RWPE1 (cell line): ENCODE measurements around the gene USP46.

Experiments used
- CTCF ChIA-PET: fragments of 350-600 bp; sonication (Branson Sonifier 250); formaldehyde crosslinking; extraction: SDS; loops from one replicate; lab custom pipeline; 2021; lab: Yijun Ruan, JAX
- POLR2A ChIA-PET: fragments of 400-600 bp; formaldehyde crosslinking; extraction: SDS; loops from one replicate; lab custom pipeline; 2020; ENCODE audit warnings: antibody characterized with exemption; ENCODE audit not compliant: low non-redundant PET; lab: Yijun Ruan, JAX
- DNase-seq: peaks from one replicate; pipeline ENCODE4 v3.0.0; 2012; ENCODE audit warnings: low spot score
- H3K27ac ChIP-seq: fragments of 450-650 bp; 2 replicates; pipeline ENCODE4 v1.5.1; 2017
- CTCF ChIP-seq: fragments of 450-650 bp; conservative IDR thresholded peaks from 2 replicates; pipeline ENCODE4 v1.5.1; 2017; ENCODE audit warnings: low read depth, mild to moderate bottlenecking

The USP46 gene

GRCh38 chr4:52546449-52546848, 112.7 kb downstream of the USP46 start:
- no peak for DNase-seq
- CTCF ChIA-PET = interaction anchor here (0.9 kb wide), 1 partner anchor 436 kb away, joined by 3 read pairs; no protein-coding TSS in a partner anchor
- H3K27ac ChIP-seq = no peak overlapping the region
- no peak for TF ChIP-seq CTCF
- POLR2A ChIA-PET = no interaction called here

DNA sequence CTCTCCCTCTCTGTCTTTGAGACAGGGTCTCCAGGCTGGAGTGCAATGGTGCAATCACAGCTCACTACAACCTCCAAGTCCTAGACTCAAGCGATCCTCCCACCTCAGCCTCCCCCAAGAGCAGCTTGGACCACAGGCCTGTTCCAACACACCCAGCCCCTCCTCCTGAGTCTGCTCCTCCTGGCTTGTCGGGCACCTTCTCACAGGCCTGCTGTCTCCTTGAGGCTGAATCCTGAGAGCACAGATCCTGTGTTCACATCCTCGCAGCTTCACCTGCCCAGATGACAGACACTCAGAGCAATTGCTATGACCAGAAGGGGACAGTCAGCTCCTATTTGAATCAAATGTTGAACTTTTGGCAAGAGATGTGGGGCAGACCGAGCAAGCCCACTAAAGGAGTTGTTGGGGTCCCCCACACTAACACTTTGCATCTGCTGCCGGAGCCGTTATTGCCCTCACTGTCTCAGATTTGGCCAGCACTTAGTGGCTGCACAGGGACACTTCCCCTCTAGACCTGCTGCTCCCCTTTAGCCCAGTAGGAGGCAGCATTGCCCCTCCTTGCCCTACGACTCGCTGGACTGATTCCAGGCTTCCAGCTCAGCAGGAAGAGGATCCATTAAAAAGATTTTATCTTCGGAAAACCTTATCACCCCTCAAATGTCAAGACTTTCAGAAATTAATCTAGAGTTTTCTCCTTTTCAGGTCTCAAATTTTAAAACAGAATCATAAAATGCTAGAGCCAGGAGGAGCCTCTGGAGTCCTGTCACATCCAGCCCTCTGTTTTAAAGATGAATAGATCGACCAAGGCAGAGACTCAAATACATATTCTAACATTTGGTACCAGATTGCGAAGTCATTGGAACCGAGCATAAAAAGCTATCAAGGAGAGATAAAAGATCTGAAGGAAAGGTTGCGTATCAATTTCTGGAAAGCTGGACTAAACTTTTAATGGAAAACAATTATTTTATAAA, 113.7 kb downstream of the USP46 start:
- ChIA-PET POLR2A (interaction anchor here (1.2 kb wide), 1 partner anchor 166 kb away, joined by 3 read pairs; no protein-coding TSS in a partner anchor), CTCF (interaction anchor here (0.5 to 1.5 kb wide), 24 partner anchors 9 to 846 kb away, joined by 3 to 23 read pairs (median 3); no protein-coding TSS in a partner anchor)

More for the DNA sequence above, 113.7 kb downstream of the USP46 start:
- peak; percentile 79 for TF ChIP-seq CTCF
- DNase-seq = peak; percentile 75
- H3K27ac ChIP-seq = no peak overlapping the region
